Nephron (organoid): ENCODE measurements around the gene CYP1A2.

ENCODE experiments used
- H3K27ac Mint-ChIP-seq, 3 experiments: 2 replicates each; pipeline ENCODE4 v1.8.0; 2020; ENCODE audit warnings: mixed read lengths in 3 of 3, mild to moderate bottlenecking in 2 of 3, moderate library complexity in 1 of 3
- H3K27me3 Mint-ChIP-seq: 2 replicates; pipeline ENCODE4 v1.8.0; 2021; ENCODE audit warnings: low read depth, mild to moderate bottlenecking, moderate library complexity, mixed read lengths
- H3K36me3 Mint-ChIP-seq: 2 replicates; pipeline ENCODE4 v1.8.0; 2020; ENCODE audit warnings: low read depth, mixed read lengths
- H3K4me1 Mint-ChIP-seq: 2 replicates; pipeline ENCODE4 v1.8.0; 2020; ENCODE audit warnings: mixed read lengths
- H3K4me3 Mint-ChIP-seq, 3 experiments: 2 replicates each; pipeline ENCODE4 v1.8.0; 2020; ENCODE audit warnings: mild to moderate bottlenecking in 3 of 3, mixed read lengths in 3 of 3, moderate library complexity in 2 of 3
- H3K9me3 Mint-ChIP-seq: 2 replicates; pipeline ENCODE4 v1.8.0; 2020; ENCODE audit warnings: mixed read lengths
- CTCF ChIP-seq, 3 experiments: fragments of 200-600 bp; sonication (generic); IDR thresholded peaks; one replicate each; pipeline ENCODE4 v1.5.0; 2021; ENCODE audit warnings: antibody characterized with exemption in 3 of 3; ENCODE audit not compliant: unreplicated experiment in 3 of 3

Gene CYP1A2

GRCh38 chr15:74768771-74769342 is 20.2 kb downstream of the CYP1A2 start:
- H3K9me3 Mint-ChIP-seq: no peaks in the 10 kb centered on the region
- no peak overlapping the region for H3K27ac Mint-ChIP-seq
- peaks cover 11% of the 10 kb centered on the region for H3K4me1 Mint-ChIP-seq
- no peaks in the 10 kb centered on the region for H3K36me3 Mint-ChIP-seq
- peak overlapping the region; percentile 37 to 52 (median 50) for H3K4me3 Mint-ChIP-seq
- peak; percentile 81 to 83 (median 83) for TF ChIP-seq CTCF (IDR thresholded peaks at IDR 0.05; ENCODE audit: unreplicated experiment in 3 of 3)
- H3K27me3 Mint-ChIP-seq: peaks cover 18% of the 10 kb centered on the region

GRCh38 chr15:74769463-74770025 is 20.9 kb downstream of the CYP1A2 start:
- H3K36me3 Mint-ChIP-seq: no peaks in the 10 kb centered on the region
- no peak overlapping the region for H3K4me3 Mint-ChIP-seq
- H3K4me1 Mint-ChIP-seq: peaks cover 7% of the 10 kb centered on the region
- H3K9me3 Mint-ChIP-seq: no peaks in the 10 kb centered on the region
- peaks cover 14% of the 10 kb centered on the region for H3K27me3 Mint-ChIP-seq
- no peak for TF ChIP-seq CTCF (IDR thresholded peaks at IDR 0.05; ENCODE audit: unreplicated experiment in 3 of 3)
- H3K27ac Mint-ChIP-seq: no peak overlapping the region

GRCh38 chr15:74770211-74770903 is 21.7 kb downstream of the CYP1A2 start:
- H3K9me3 Mint-ChIP-seq: no peaks in the 10 kb centered on the region
- peaks cover 6% of the 10 kb centered on the region for H3K4me1 Mint-ChIP-seq

GRCh38 chr15:74773329-74773728 is 24.7 kb downstream of the CYP1A2 start:
- H3K4me1 Mint-ChIP-seq: peaks cover 21% of the 10 kb centered on the region
- no peaks in the 10 kb centered on the region for H3K36me3 Mint-ChIP-seq
- TF ChIP-seq CTCF (IDR thresholded peaks at IDR 0.05; ENCODE audit: unreplicated experiment in 3 of 3): no peak
- peaks cover 10% of the 10 kb centered on the region for H3K27me3 Mint-ChIP-seq
- H3K9me3 Mint-ChIP-seq: no peaks in the 10 kb centered on the region
- H3K27ac Mint-ChIP-seq: peak overlapping the region in 1 of 3 experiments; percentile 48
- H3K4me3 Mint-ChIP-seq: no peak overlapping the region

More at GRCh38 chr15:74770211-74770903, 21.7 kb downstream of the CYP1A2 start:
- no peak overlapping the region for H3K27ac Mint-ChIP-seq
- no peak overlapping the region for H3K4me3 Mint-ChIP-seq
- H3K36me3 Mint-ChIP-seq: no peaks in the 10 kb centered on the region
- H3K27me3 Mint-ChIP-seq: peaks cover 13% of the 10 kb centered on the region
- no peak for TF ChIP-seq CTCF (IDR thresholded peaks at IDR 0.05; ENCODE audit: unreplicated experiment in 3 of 3)

GRCh38 chr15:74773731-74774252 is 25.1 kb downstream of the CYP1A2 start:
- TF ChIP-seq CTCF (IDR thresholded peaks at IDR 0.05; ENCODE audit: unreplicated experiment in 3 of 3): no peak
- no peaks in the 10 kb centered on the region for H3K36me3 Mint-ChIP-seq
- H3K9me3 Mint-ChIP-seq: no peaks in the 10 kb centered on the region
- no peak overlapping the region for H3K4me3 Mint-ChIP-seq
- H3K4me1 Mint-ChIP-seq: peaks cover 23% of the 10 kb centered on the region
- H3K27me3 Mint-ChIP-seq: peaks cover 6% of the 10 kb centered on the region
- peak overlapping the region in 1 of 3 experiments; percentile 48 for H3K27ac Mint-ChIP-seq
